ENCODE data around the gene DGCR8.
"Not testable (repeated sequence)": the region's sequence is repeated elsewhere in the genome, so short reads cannot be mapped to it uniquely, and the experiment has no call there.

The DGCR8 gene

GRCh38 chr22:20154602-20155187, 74.7 kb downstream of the DGCR8 start:
- 75 to 86% methylated on average over 6 to 7 of the region's 14 CpGs for WGBS, 2 experiments (ENCODE audit: insufficient coverage in 2 of 2)
- Histone ChIP-seq H3K27ac (ENCODE audit: low read depth, low read length, severe bottlenecking) (no peak overlapping the region), H3K4me3 (ENCODE audit: extremely low read depth, insufficient read depth, low read length, poor library complexity, severe bottlenecking) (no peak overlapping the region), H3K36me3 (ENCODE audit: control insufficient read depth, insufficient read depth, low read length) (no peaks in the 10 kb centered on the region), H3K9me3 (ENCODE audit: control insufficient read depth, low read length) (no peaks in the 10 kb centered on the region), H3K4me1 (ENCODE audit: control insufficient read depth, insufficient read depth, low read length, poor library complexity, severe bottlenecking) (peaks cover 3% of the 10 kb centered on the region)

- Histone ChIP-seq H3K27ac (ENCODE audit: low read depth, low read length, severe bottlenecking) (no peak overlapping the region), H3K36me3 (ENCODE audit: control insufficient read depth, insufficient read depth, low read length) (no peaks in the 10 kb centered on the region), H3K9me3 (ENCODE audit: control insufficient read depth, low read length) (no peaks in the 10 kb centered on the region), H3K4me3 (ENCODE audit: extremely low read depth, insufficient read depth, low read length, poor library complexity, severe bottlenecking) (no peak overlapping the region), H3K4me1 (ENCODE audit: control insufficient read depth, insufficient read depth, low read length, poor library complexity, severe bottlenecking) (peaks cover 3% of the 10 kb centered on the region)
- WGBS, 2 experiments (ENCODE audit: insufficient coverage in 2 of 2), result 81 to 91% methylated on average over 21 to 22 of the region's 30 CpGs
Measured at GRCh38 chr22:20155330-20156041, 75.4 kb downstream of the DGCR8 start.

GRCh38 chr22:20156042-20156389, 76.0 kb downstream of the DGCR8 start:
- WGBS, 2 experiments (ENCODE audit: insufficient coverage in 2 of 2), result 84 to 89% methylated on average over 7 of the region's 7 CpGs
- no peaks in the 10 kb centered on the region for H3K9me3 ChIP-seq (ENCODE audit: control insufficient read depth, low read length)
- peaks cover 3% of the 10 kb centered on the region for H3K4me1 ChIP-seq (ENCODE audit: control insufficient read depth, insufficient read depth, low read length, poor library complexity, severe bottlenecking)
- no peaks in the 10 kb centered on the region for H3K36me3 ChIP-seq (ENCODE audit: control insufficient read depth, insufficient read depth, low read length)
- no peak overlapping the region for H3K4me3 ChIP-seq (ENCODE audit: extremely low read depth, insufficient read depth, low read length, poor library complexity, severe bottlenecking)
- no peak overlapping the region for H3K27ac ChIP-seq (ENCODE audit: low read depth, low read length, severe bottlenecking)

GRCh38 chr22:20156611-20157429, 76.8 kb downstream of the DGCR8 start:
- H3K4me3 ChIP-seq (ENCODE audit: extremely low read depth, insufficient read depth, low read length, poor library complexity, severe bottlenecking), result no peak overlapping the region
- no peaks in the 10 kb centered on the region for H3K9me3 ChIP-seq (ENCODE audit: control insufficient read depth, low read length)
- no peak overlapping the region for H3K27ac ChIP-seq (ENCODE audit: low read depth, low read length, severe bottlenecking)
- no peaks in the 10 kb centered on the region for H3K36me3 ChIP-seq (ENCODE audit: control insufficient read depth, insufficient read depth, low read length)
- 55 to 58% methylated on average over 14 to 15 of the region's 17 CpGs for WGBS, 2 experiments (ENCODE audit: insufficient coverage in 2 of 2)
- peaks cover 3% of the 10 kb centered on the region for H3K4me1 ChIP-seq (ENCODE audit: control insufficient read depth, insufficient read depth, low read length, poor library complexity, severe bottlenecking)

GRCh38 chr22:20157430-20158183, 77.6 kb downstream of the DGCR8 start:
- WGBS, 2 experiments (ENCODE audit: insufficient coverage in 2 of 2), result 77 to 84% methylated on average over 7 to 8 of the region's 15 CpGs
- no peaks in the 10 kb centered on the region for H3K36me3 ChIP-seq (ENCODE audit: control insufficient read depth, insufficient read depth, low read length)

GRCh38 chr22:20158391-20159036, 78.5 kb downstream of the DGCR8 start:
- Histone ChIP-seq H3K36me3 (ENCODE audit: control insufficient read depth, insufficient read depth, low read length) (no peaks in the 10 kb centered on the region), H3K9me3 (ENCODE audit: control insufficient read depth, low read length) (no peaks in the 10 kb centered on the region), H3K4me3 (ENCODE audit: extremely low read depth, insufficient read depth, low read length, poor library complexity, severe bottlenecking) (no peak overlapping the region), H3K4me1 (ENCODE audit: control insufficient read depth, insufficient read depth, low read length, poor library complexity, severe bottlenecking) (peaks cover 3% of the 10 kb centered on the region), H3K27ac (ENCODE audit: low read depth, low read length, severe bottlenecking) (no peak overlapping the region)
- WGBS, 2 experiments (ENCODE audit: insufficient coverage in 2 of 2), result 88 to 89% methylated on average over 11 to 12 of the region's 15 CpGs

More at GRCh38 chr22:20157430-20158183, 77.6 kb downstream of the DGCR8 start:
- H3K4me3 ChIP-seq (ENCODE audit: extremely low read depth, insufficient read depth, low read length, poor library complexity, severe bottlenecking), result no peak overlapping the region
- H3K9me3 ChIP-seq (ENCODE audit: control insufficient read depth, low read length), result no peaks in the 10 kb centered on the region
- peaks cover 3% of the 10 kb centered on the region for H3K4me1 ChIP-seq (ENCODE audit: control insufficient read depth, insufficient read depth, low read length, poor library complexity, severe bottlenecking)
- H3K27ac ChIP-seq (ENCODE audit: low read depth, low read length, severe bottlenecking), result no peak overlapping the region

GRCh38 chr22:20159076-20159475, 79.0 kb downstream of the DGCR8 start:
- Histone ChIP-seq H3K4me1 (ENCODE audit: control insufficient read depth, insufficient read depth, low read length, poor library complexity, severe bottlenecking) (peaks cover 3% of the 10 kb centered on the region), H3K4me3 (ENCODE audit: extremely low read depth, insufficient read depth, low read length, poor library complexity, severe bottlenecking) (no peak overlapping the region), H3K27ac (ENCODE audit: low read depth, low read length, severe bottlenecking) (no peak overlapping the region), H3K9me3 (ENCODE audit: control insufficient read depth, low read length) (no peaks in the 10 kb centered on the region), H3K36me3 (ENCODE audit: control insufficient read depth, insufficient read depth, low read length) (no peaks in the 10 kb centered on the region)
- WGBS, 2 experiments (ENCODE audit: insufficient coverage in 2 of 2), result 30 to 40% methylated on average over 7 to 8 of the region's 9 CpGs

GRCh38 chr22:20159531-20159930, 79.5 kb downstream of the DGCR8 start:
- not testable (repeated sequence) for H3K4me1 ChIP-seq (ENCODE audit: control insufficient read depth, insufficient read depth, low read length, poor library complexity, severe bottlenecking); H3K36me3 ChIP-seq (ENCODE audit: control insufficient read depth, insufficient read depth, low read length); H3K27ac ChIP-seq (ENCODE audit: low read depth, low read length, severe bottlenecking); H3K9me3 ChIP-seq (ENCODE audit: control insufficient read depth, low read length); H3K4me3 ChIP-seq (ENCODE audit: extremely low read depth, insufficient read depth, low read length, poor library complexity, severe bottlenecking)
- 86% methylated on average over 1 of the region's 14 CpGs; no CpG with 5 or more reads in 1 of the 2 experiments for WGBS, 2 experiments (ENCODE audit: insufficient coverage in 2 of 2)

- H3K4me1 ChIP-seq (ENCODE audit: control insufficient read depth, insufficient read depth, low read length, poor library complexity, severe bottlenecking), result peaks cover 3% of the 10 kb centered on the region
- no peaks in the 10 kb centered on the region for H3K36me3 ChIP-seq (ENCODE audit: control insufficient read depth, insufficient read depth, low read length)
- no peak overlapping the region for H3K27ac ChIP-seq (ENCODE audit: low read depth, low read length, severe bottlenecking)
- no peak overlapping the region for H3K4me3 ChIP-seq (ENCODE audit: extremely low read depth, insufficient read depth, low read length, poor library complexity, severe bottlenecking)
- whole genome bisulfite sequencing, 2 experiments (ENCODE audit: insufficient coverage in 2 of 2), result 84 to 89% methylated on average over 4 to 5 of the region's 10 CpGs
- H3K9me3 ChIP-seq (ENCODE audit: control insufficient read depth, low read length), result no peaks in the 10 kb centered on the region
Measured at GRCh38 chr22:20160041-20160440, 80.0 kb downstream of the DGCR8 start.
